Adrenal gland (tissue), 12 donors: ENCODE data around the gene MYBBP1A. TPM values are rescaled to one million over a fixed set of nuclear protein-coding genes. Genes with fewer than 3 reads are reported as not detected.

ENCODE experiments used
- DNase-seq, 7 donors: peaks; one replicate each; pipeline ENCODE4 v3.0.0-alpha.2; 2019 to 2020
- H3K27ac ChIP-seq, 5 donors: fragments of 200-600 bp; sonication (generic) in 4 of 5; 1 replicate in 3 of 5; 2 replicates in 2 of 5; pipeline versions ENCODE4 v1.5.1 to v1.8.0; 2016 to 2020; ENCODE audit warnings: mild to moderate bottlenecking in 1 of 5
- H3K27me3 ChIP-seq: fragments of 200-600 bp; 2 replicates; pipeline ENCODE4 v1.8.0; 2021
- H3K36me3 ChIP-seq, 2 donors: fragments of 200-600 bp; replicated peaks in 1 of 2; 1 replicate in 1 of 2; 2 replicates in 1 of 2; pipeline versions ENCODE4 v1.5.1 to v1.8.0; 2018 to 2022
- H3K4me1 ChIP-seq, 2 donors: fragments of 200-600 bp; replicated peaks in 1 of 2; 1 replicate in 1 of 2; 2 replicates in 1 of 2; pipeline versions ENCODE4 v1.5.1 to v1.8.0; 2018 to 2021
- H3K4me3 ChIP-seq, 4 donors: fragments of 200-600 bp; sonication (generic) in 3 of 4; one replicate each; pipeline ENCODE4 v1.5.1; 2016 to 2018
- H3K9me3 ChIP-seq, 3 donors: fragments of 200-600 bp; sonication (generic) in 1 of 3; replicated peaks in 1 of 3; 1 replicate in 2 of 3; 2 replicates in 1 of 3; pipeline versions ENCODE4 v1.5.1 to v1.8.0; 2016 to 2021
- CTCF ChIP-seq, 6 experiments: fragments of 450-650 bp in 4 of 6; fragments of 200-600 bp in 2 of 6; sonication (generic) in 1 of 6; IDR thresholded peaks; 1 replicate in 5 of 6; 2 replicates in 1 of 6; pipeline versions ENCODE4 v1.5.1 to v1.8.0; 2016 to 2021; ENCODE audit warnings: antibody characterized with exemption in 6 of 6, mild to moderate bottlenecking in 2 of 6, moderate library complexity in 1 of 6
- POLR2A ChIP-seq, 2 donors: fragments of 450-650 bp; IDR thresholded peaks; one replicate each; pipeline ENCODE4 v1.6.1; 2017; ENCODE audit warnings: antibody characterized with exemption in 2 of 2, mild to moderate bottlenecking in 2 of 2, moderate library complexity in 1 of 2
- WGBS, 4 donors: extraction: QIAGEN DNeasy Blood & Tissue Kit in 2 of 4; methylation state at CpG; one replicate each; pipeline versions ENCODE4 v1.1.5 to v1.1.7; 2013 to 2017; 5-methylcytosine and 5-hydroxymethylcytosine counted together
- intact Hi-C, 2 donors: fragments of 100-400 bp; cut with DNase I; formaldehyde crosslinking; loops; one replicate each; pipeline versions ENCODE4 v1.14.1 to v1.15.0; 2022 to 2023
- polyA plus RNA-seq, 3 donors: library from polyadenylated mRNA; stranded (reverse); fragments of 200-250 nt in 2 of 3; fragments of 350-450 nt in 1 of 3; fragmentation: Illumina TruSeq in 1 of 3; extraction: RNeasy Lipid Tissue Mini Kit (QIAGEN cat#74804) in 1 of 3; gene quantifications; one replicate each; pipeline ENCODE4 v1.2.3, GENCODE V29; 2013 to 2014
- total RNA-seq, 9 donors: library from RNA; depleted of rRNA in 4 of 9; stranded (reverse); fragments of >200 nt in 4 of 9; fragments of 120-200 nt in 1 of 9; fragmentation: NEBNext Ultra II Directional in 1 of 9; extraction: Animal tissue kit (Norgen Biotek cat#: 25700) in 1 of 9; gene quantifications; one replicate each; pipeline versions ENCODE4 v1.1.0 to v1.2.4, GENCODE V29; 2013 to 2023
- donor health status: healthy with polysubstance abuse.
- donor health status: Bipolar disorder and iron deficiency.
- donor health status: DM: yes; HTN: yes; CAD: no.
- donor health status: DM: no; HTN: no; CAD: no.
- donor health status: DM: no; HTN: no; CAD: no.
- donor health status: DM: yes; HTN: yes; CAD: no.

MYBBP1A gene
- total and polyA plus RNA-seq, 12 donors: 17.9 to 65.5 (median 42.4) TPM

GRCh38 chr17:4523946-4524345, 31.2 kb downstream of the MYBBP1A start:
- Histone ChIP-seq H3K4me3 (no peak overlapping the region), H3K27ac (no peak overlapping the region), H3K27me3 (no peaks in the 10 kb centered on the region), H3K9me3 (no peaks in the 10 kb centered on the region), H3K4me1 (peaks cover 13 to 26% of the 10 kb centered on the region in 2 donors), H3K36me3 (no peaks in the 10 kb centered on the region)
- intact Hi-C loops: no loop called here
- DNase-seq: no peak
- WGBS, 4 donors: 81 to 95% (median 84%) methylated on average over 8 of the region's 8 CpGs
- TF ChIP-seq POLR2A (IDR thresholded peaks at IDR 0.05) (no peak), CTCF (IDR thresholded peaks at IDR 0.05) (no peak)

GRCh38 chr17:4522661-4523060, 32.5 kb downstream of the MYBBP1A start:
- Histone ChIP-seq H3K36me3 (no peaks in the 10 kb centered on the region), H3K27me3 (no peaks in the 10 kb centered on the region), H3K27ac (peak overlapping the region in 1 of 5 donors; percentile 48), H3K4me3 (no peak overlapping the region), H3K9me3 (no peaks in the 10 kb centered on the region), H3K4me1 (peaks cover 14 to 31% of the 10 kb centered on the region in 2 donors)
- DNase-seq: peak in 1 of 7 donors; percentile 55
- intact Hi-C loops: no loop called here
- TF ChIP-seq CTCF (IDR thresholded peaks at IDR 0.05) (no peak), POLR2A (IDR thresholded peaks at IDR 0.05) (no peak)
- 82 to 91% (median 86%) methylated on average over 6 of the region's 6 CpGs for WGBS, 4 donors

DNA sequence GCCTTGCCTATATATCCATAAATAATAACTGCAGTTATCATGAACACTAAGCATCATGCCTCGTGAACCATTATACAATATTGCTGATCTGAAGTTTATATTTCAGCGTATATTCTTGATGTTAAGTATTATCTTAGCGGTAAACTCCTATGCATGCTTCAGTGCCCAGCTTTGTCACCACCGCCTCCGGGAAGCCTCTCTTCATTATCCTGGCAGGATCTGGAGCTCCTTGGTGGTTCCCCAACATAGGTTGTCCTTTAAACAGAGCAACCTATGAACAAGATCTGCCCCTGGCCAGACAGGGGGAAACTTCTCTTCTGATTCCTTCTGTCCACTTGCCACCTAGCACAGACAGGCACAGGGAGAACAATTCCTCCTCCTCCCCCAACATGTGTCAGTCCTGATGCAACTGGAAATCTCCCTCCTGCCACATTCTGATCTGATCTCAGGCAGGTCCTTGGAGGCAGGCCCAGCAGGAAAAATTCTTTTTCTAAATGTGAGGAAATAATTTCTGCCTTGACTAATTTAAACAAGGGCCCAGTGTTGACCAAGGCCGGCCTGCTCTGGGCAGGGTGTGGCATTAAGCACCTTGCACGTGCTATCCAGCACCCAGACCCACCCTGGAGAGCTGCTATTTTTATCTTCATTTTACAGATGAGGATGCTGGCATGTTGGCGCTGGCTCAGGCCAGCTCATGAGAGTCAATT, 34.1 kb downstream of the MYBBP1A start:
- peak overlapping the region in 3 of 5 donors; percentile 48 to 60 (median 55) for H3K27ac ChIP-seq
- TF ChIP-seq POLR2A (IDR thresholded peaks at IDR 0.05) (no peak), CTCF (IDR thresholded peaks at IDR 0.05) (no peak)
- 80 to 92% (median 87%) methylated on average over 7 to 8 of the region's 8 CpGs for WGBS, 4 donors
- H3K36me3 ChIP-seq: no peaks in the 10 kb centered on the region
- no peak overlapping the region for H3K4me3 ChIP-seq
- intact Hi-C loops: no loop called here
- no peaks in the 10 kb centered on the region for H3K27me3 ChIP-seq
- peaks cover 14 to 31% of the 10 kb centered on the region in 2 donors for H3K4me1 ChIP-seq
- peak in 2 of 7 donors; percentile 55 to 56 for DNase-seq
- H3K9me3 ChIP-seq: no peaks in the 10 kb centered on the region

GRCh38 chr17:4520060-4520893, 34.9 kb downstream of the MYBBP1A start:
- peak in 4 of 7 donors; percentile 59 to 77 (median 68) for DNase-seq
- 75 to 80% (median 77%) methylated on average over 14 to 19 of the region's 19 CpGs for WGBS, 4 donors
- peak overlapping the region in 2 of 5 donors; percentile 60 to 83 for H3K27ac ChIP-seq
- H3K27me3 ChIP-seq: no peaks in the 10 kb centered on the region
- peaks cover 14 to 31% of the 10 kb centered on the region in 2 donors for H3K4me1 ChIP-seq
- no peak overlapping the region for H3K4me3 ChIP-seq
- no peaks in the 10 kb centered on the region for H3K9me3 ChIP-seq
- H3K36me3 ChIP-seq: no peaks in the 10 kb centered on the region
- intact Hi-C loops: no loop called here
- no peak for TF ChIP-seq CTCF (IDR thresholded peaks at IDR 0.05)
- no peak for TF ChIP-seq POLR2A (IDR thresholded peaks at IDR 0.05)
